SKM-1 (cell line): ENCODE data around the gene IRAG1.

Source experiments
- DNase-seq: peaks from one replicate; lab custom pipeline; 2025; ENCODE audit not compliant: unreplicated experiment; lab: John Stamatoyannopoulos, UW

Gene IRAG1

GRCh38 chr11:10669258-10670033 lies 24.1 kb downstream of the IRAG1 start:
- DNase-seq = no peak

GRCh38 chr11:10667521-10667885 lies 26.1 kb downstream of the IRAG1 start:
- no peak for DNase-seq

GRCh38 chr11:10666556-10667520 lies 26.7 kb downstream of the IRAG1 start:
- DNase-seq = no peak

GRCh38 chr11:10664496-10664895 lies 29.1 kb downstream of the IRAG1 start:
- no peak for DNase-seq

GRCh38 chr11:10663990-10664389 lies 29.6 kb downstream of the IRAG1 start:
- DNase-seq = no peak

GRCh38 chr11:10663365-10663764 lies 30.2 kb downstream of the IRAG1 start:
- no peak for DNase-seq

GRCh38 chr11:10660323-10660722 lies 33.2 kb downstream of the IRAG1 start:
- no peak for DNase-seq

GRCh38 chr11:10659339-10660216 lies 34.0 kb downstream of the IRAG1 start:
- DNase-seq = no peak

GRCh38 chr11:10658621-10659338 lies 34.8 kb downstream of the IRAG1 start:
- no peak for DNase-seq

- no peak for DNase-seq
Measured at GRCh38 chr11:10657308-10658271, 36.0 kb downstream of the IRAG1 start.

GRCh38 chr11:10655943-10656576 lies 37.5 kb downstream of the IRAG1 start:
- no peak for DNase-seq

GRCh38 chr11:10655227-10655626 lies 38.3 kb downstream of the IRAG1 start:
- peak; percentile 42 for DNase-seq

- no peak for DNase-seq
Measured at GRCh38 chr11:10654811-10655150, 38.8 kb downstream of the IRAG1 start.

- peak; percentile 57 for DNase-seq
Measured at GRCh38 chr11:10653946-10654810, 39.4 kb downstream of the IRAG1 start.

GRCh38 chr11:10653261-10653660 lies 40.3 kb downstream of the IRAG1 start:
- DNase-seq = no peak

GRCh38 chr11:10651656-10652361 lies 41.7 kb downstream of the IRAG1 start:
- no peak for DNase-seq

GRCh38 chr11:10650630-10651029 lies 42.9 kb downstream of the IRAG1 start:
- DNase-seq = no peak
